Upper lobe of left lung (tissue), 6 donors: ENCODE measurements around the gene MAPKBP1. TPM values are rescaled to one million over a fixed set of nuclear protein-coding genes. Genes with fewer than 3 reads are reported as not detected.
A peak's percentile ranks its signal among the peaks of the same experiment; 100 is the strongest.

Experiments
- ATAC-seq, 2 donors: fragments of 200-7000 bp; cut with Tn5 transposase; one replicate each; pipeline ENCODE4 v1.9.1; 2022; ENCODE audit warnings: mild to moderate bottlenecking in 2 of 2, moderate library complexity in 2 of 2; ENCODE audit not compliant: low FRiP score in 2 of 2
- DNase-seq, 2 donors: peaks; one replicate each; pipeline ENCODE4 v3.0.0-alpha.2; 2019 to 2020
- H3K27ac ChIP-seq, 4 donors: fragments of 200-600 bp; sonication (generic); one replicate each; pipeline ENCODE4 v1.5.1; 2016 to 2019
- H3K27me3 ChIP-seq, 4 donors: fragments of 200-600 bp; sonication (generic); one replicate each; pipeline ENCODE4 v1.5.1; 2017 to 2019
- H3K36me3 ChIP-seq, 4 donors: fragments of 200-600 bp; sonication (generic); one replicate each; pipeline ENCODE4 v1.5.1; 2016 to 2019
- H3K4me1 ChIP-seq, 4 donors: fragments of 200-600 bp; sonication (generic); one replicate each; pipeline ENCODE4 v1.5.1; 2018 to 2019
- H3K4me3 ChIP-seq, 4 donors: fragments of 200-600 bp; sonication (generic); one replicate each; pipeline ENCODE4 v1.5.1; 2017 to 2019; ENCODE audit warnings: mild to moderate bottlenecking in 2 of 4, moderate library complexity in 1 of 4
- H3K9me3 ChIP-seq, 4 donors: fragments of 200-600 bp; sonication (generic); one replicate each; pipeline ENCODE4 v1.5.1; 2018 to 2019
- CTCF ChIP-seq, 6 experiments: fragments of 450-650 bp in 4 of 6; fragments of 200-600 bp in 2 of 6; sonication (generic) in 2 of 6; IDR thresholded peaks; one replicate each; pipeline ENCODE4 v1.5.1; 2016 to 2019; ENCODE audit warnings: antibody characterized with exemption in 6 of 6
- EP300 ChIP-seq, 4 donors: sonication (generic); formaldehyde crosslinking; IDR thresholded peaks; one replicate each; pipeline ENCODE4 v1.5.1; 2017; ENCODE audit warnings: antibody characterized with exemption in 4 of 4, control low read depth in 2 of 4
- POLR2A ChIP-seq, 4 donors: fragments of 450-650 bp; IDR thresholded peaks; one replicate each; pipeline ENCODE4 v1.5.1; 2016 to 2017; ENCODE audit warnings: antibody characterized with exemption in 4 of 4, mild to moderate bottlenecking in 2 of 4
- POLR2AphosphoS5 ChIP-seq, 2 donors: sonication (generic); formaldehyde crosslinking; IDR thresholded peaks; one replicate each; pipeline ENCODE4 v1.5.1; 2017; ENCODE audit warnings: antibody characterized with exemption in 2 of 2
- WGBS, 2 donors: methylation state at CpG; one replicate each; pipeline ENCODE4 v1.1.5; 2017 to 2018; 5-methylcytosine and 5-hydroxymethylcytosine counted together
- total RNA-seq, 6 donors: library from RNA; depleted of rRNA in 4 of 6; stranded (reverse); fragments of >200 nt in 4 of 6; gene quantifications; one replicate each; pipeline versions ENCODE4 v1.1.0 to v1.2.1, GENCODE V29; 2016 to 2021
- donor health status: DM: no; HTN: no; CAD: no; lungs with moderate emphysema.
- donor health status: DM: no; HTN: yes; CAD: no; lungs with severe emphysema.

The MAPKBP1 gene
- total RNA-seq, 6 donors from 2014 or later, result 12.8 to 83.8 (median 26.8) TPM

GRCh38 chr15:41811432-41812195, 37.3 kb downstream of the MAPKBP1 start:
- no peak overlapping the region for H3K27ac ChIP-seq
- peak; percentile 74 to 93 (median 86) for TF ChIP-seq CTCF (IDR thresholded peaks at IDR 0.05)
- no peak for TF ChIP-seq POLR2A (IDR thresholded peaks at IDR 0.05)
- peaks cover 0 to 46% (median 22%) of the 10 kb centered on the region in 4 donors for H3K36me3 ChIP-seq
- no peaks in the 10 kb centered on the region for H3K27me3 ChIP-seq
- no peaks in the 10 kb centered on the region for H3K9me3 ChIP-seq
- H3K4me3 ChIP-seq, result no peak overlapping the region
- DNase-seq, result peak; percentile 70 to 82
- peak; percentile 90 to 92 for ATAC-seq
- WGBS, 2 donors, result 45 to 62% methylated on average over 15 to 18 of the region's 18 CpGs
- H3K4me1 ChIP-seq, result peaks cover 0 to 8% (median 0%) of the 10 kb centered on the region in 4 donors

- TF ChIP-seq CTCF (IDR thresholded peaks at IDR 0.05) (no peak), POLR2A (IDR thresholded peaks at IDR 0.05) (no peak), EP300 (IDR thresholded peaks at IDR 0.05) (no peak), POLR2AphosphoS5 (IDR thresholded peaks at IDR 0.05) (no peak)
- WGBS, 2 donors, result 92 to 93% methylated on average over 11 of the region's 11 CpGs
- H3K36me3 ChIP-seq, result peaks cover 0 to 58% (median 34%) of the 10 kb centered on the region in 4 donors
- H3K9me3 ChIP-seq, result no peaks in the 10 kb centered on the region
- H3K27me3 ChIP-seq, result no peaks in the 10 kb centered on the region
- H3K27ac ChIP-seq, result no peak overlapping the region
- ATAC-seq (no peak), DNase-seq (no peak)
- no peak overlapping the region for H3K4me3 ChIP-seq
- H3K4me1 ChIP-seq, result peaks cover 0 to 8% (median 0%) of the 10 kb centered on the region in 4 donors
Measured at GRCh38 chr15:41812820-41813375, 38.6 kb downstream of the MAPKBP1 start.

DNA sequence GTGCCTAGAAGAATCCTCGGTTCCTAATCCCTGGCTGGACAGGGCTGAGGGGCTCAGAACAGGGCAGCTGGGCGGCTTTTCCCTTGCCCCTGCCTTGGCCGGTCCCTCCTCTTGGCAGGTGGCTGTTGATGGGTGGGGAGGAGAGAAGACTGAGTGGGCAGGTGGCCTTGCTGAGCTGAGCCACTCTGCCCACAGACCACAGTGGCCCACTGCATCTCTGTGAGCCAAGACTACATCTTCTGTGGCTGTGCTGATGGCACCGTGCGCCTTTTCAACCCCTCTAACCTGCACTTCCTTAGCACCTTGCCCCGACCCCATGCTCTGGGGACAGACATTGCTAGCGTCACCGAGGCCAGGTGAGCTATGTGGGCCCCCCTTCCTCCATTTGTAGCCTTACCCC, 39.1 kb downstream of the MAPKBP1 start:
- WGBS, 2 donors, result 94% methylated on average over 8 of the region's 8 CpGs
- H3K27me3 ChIP-seq, result no peaks in the 10 kb centered on the region
- no peak for ATAC-seq

GRCh38 chr15:41814534-41814933, 40.2 kb downstream of the MAPKBP1 start:
- no peaks in the 10 kb centered on the region for H3K9me3 ChIP-seq
- no peak for ATAC-seq
- no peak for TF ChIP-seq CTCF (IDR thresholded peaks at IDR 0.05)
- no peak for TF ChIP-seq POLR2AphosphoS5 (IDR thresholded peaks at IDR 0.05)
- no peak overlapping the region for H3K27ac ChIP-seq
- WGBS, 2 donors, result 89 to 91% methylated on average over 5 of the region's 5 CpGs
- peaks cover 0 to 75% (median 49%) of the 10 kb centered on the region in 4 donors for H3K36me3 ChIP-seq
- DNase-seq, result no peak
- peaks cover 0 to 8% (median 0%) of the 10 kb centered on the region in 4 donors for H3K4me1 ChIP-seq
- no peaks in the 10 kb centered on the region for H3K27me3 ChIP-seq
- H3K4me3 ChIP-seq, result no peak overlapping the region

More for the DNA sequence above, 39.1 kb downstream of the MAPKBP1 start:
- Histone ChIP-seq H3K27ac (no peak overlapping the region), H3K36me3 (peaks cover 0 to 64% (median 39%) of the 10 kb centered on the region in 4 donors), H3K4me1 (peaks cover 0 to 8% (median 0%) of the 10 kb centered on the region in 4 donors), H3K4me3 (no peak overlapping the region), H3K9me3 (no peaks in the 10 kb centered on the region)
- no peak for DNase-seq
- TF ChIP-seq POLR2A (IDR thresholded peaks at IDR 0.05) (no peak), POLR2AphosphoS5 (IDR thresholded peaks at IDR 0.05) (no peak), CTCF (IDR thresholded peaks at IDR 0.05) (no peak), EP300 (IDR thresholded peaks at IDR 0.05) (no peak)
